Measurements from ENCODE around the gene FTCDNL1. TPM values are rescaled to one million over a fixed set of nuclear protein-coding genes. Genes with fewer than 3 reads are reported as not detected.
A peak's percentile ranks its signal among the peaks of the same experiment; 100 is the strongest.

Gene FTCDNL1
- polyA plus RNA-seq, 1 of the 3 experiments (the other 2 are of a cell fraction), result not detected

DNA sequence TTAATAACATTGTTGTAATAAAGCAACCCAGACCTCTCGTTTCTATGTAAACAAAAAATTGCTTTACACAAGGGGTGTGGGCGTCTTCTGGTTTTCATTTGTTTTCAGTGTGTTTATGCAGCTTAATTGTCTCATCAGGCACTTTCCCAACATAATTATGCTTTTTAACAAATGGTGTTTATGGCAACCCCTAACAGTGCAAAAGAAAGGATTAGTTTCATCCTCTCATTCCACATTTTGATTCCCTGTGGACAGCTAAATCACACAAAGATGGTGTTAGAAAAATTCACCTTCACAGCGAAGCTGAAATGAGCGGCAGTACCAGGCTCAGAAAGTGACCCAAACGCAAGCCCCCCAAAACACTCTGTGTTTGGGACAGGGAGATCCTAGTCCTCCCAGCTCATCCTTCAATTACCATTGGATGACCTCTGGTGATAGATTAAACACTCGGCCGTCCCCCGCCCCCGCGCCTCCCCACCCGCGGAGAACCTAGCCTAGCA is 724 bp downstream of the FTCDNL1 start:
- no peak for DNase-seq
- POLR2A ChIA-PET, result no interaction called here
- CTCF ChIA-PET, result interaction anchor here (1.5 to 2.0 kb wide), 4 partner anchors 11 to 111 kb away, joined by 3 to 10 read pairs (median 7); no protein-coding TSS in a partner anchor
- Histone ChIP-seq H3K36me3 (replicated peaks in 1 of 2; ENCODE audit: control insufficient read depth in 1 of 2, insufficient read depth in 2 of 2, low read length in 1 of 2) (no peaks in the 10 kb centered on the region), H3K79me2 (ENCODE audit: insufficient read depth) (no peaks in the 10 kb centered on the region), H3K9ac (no peak overlapping the region), H4K20me1 (ENCODE audit: insufficient read depth) (no peaks in the 10 kb centered on the region), H3K9me2 (no peaks in the 10 kb centered on the region), H3K9me3 (no peaks in the 10 kb centered on the region), H2AFZ (ENCODE audit: low read depth) (peak overlapping the region; percentile 72; the same call in 1 of the 2 replicates), H3K4me3 (ENCODE audit: low read depth in 2 of 2, low read length in 1 of 2) (peak overlapping the region; percentile 50 to 57), H3K4me2 (peak overlapping the region; percentile 67), H3K27ac (ENCODE audit: low read depth in 2 of 2, low read length in 1 of 2) (no peak overlapping the region), H3K27me3 (ENCODE audit: insufficient read depth) (peaks cover 70% of the 10 kb centered on the region), H3F3A (replicated peaks; ENCODE audit: insufficient read depth) (no peaks in the 10 kb centered on the region), H3K4me1 (ENCODE audit: control insufficient read depth in 1 of 2, insufficient read depth in 2 of 2, low read depth in 1 of 2, low read length in 1 of 2) (peaks cover 0 to 4% of the 10 kb centered on the region in 2 experiments; a peak in 1 of 4 replicates)
- WGBS (ENCODE audit: low lambda C conversion rate), result 3% methylated on average over 9 of the region's 12 CpGs
- TF ChIP-seq PBX3 (IDR thresholded peaks at IDR 0.05), result no peak
- TF ChIP-seq TAF1 (IDR thresholded peaks at IDR 0.05; ENCODE audit: borderline replicate concordance, low read depth, low read length), result no peak
- no peak for TF ChIP-seq USF1 (IDR thresholded peaks at IDR 0.05; ENCODE audit: borderline replicate concordance, low read depth)
- TF ChIP-seq MEF2A (IDR thresholded peaks at IDR 0.05; ENCODE audit: borderline replicate concordance, low read depth), result no peak
- no peak for TF ChIP-seq SMC3 (IDR thresholded peaks at IDR 0.05; ENCODE audit: low read depth, low read length)
- TF ChIP-seq GATA2 (CRISPR knock-in tag; IDR thresholded peaks at IDR 0.05), result no peak
- TF ChIP-seq ZBTB33 (IDR thresholded peaks at IDR 0.05; ENCODE audit: borderline replicate concordance, low read depth), result no peak
- TF ChIP-seq GABPA (IDR thresholded peaks at IDR 0.05; ENCODE audit: low read depth), result no peak
- TF ChIP-seq EP300 (IDR thresholded peaks at IDR 0.05; ENCODE audit: borderline replicate concordance in 1 of 2, low read depth in 1 of 2, low read length in 1 of 2), result no peak

GRCh38 chr2:199848389-199849130 is 2.4 kb downstream of the FTCDNL1 start:
- H3K4me1 ChIP-seq (ENCODE audit: control insufficient read depth in 1 of 2, insufficient read depth in 2 of 2, low read depth in 1 of 2, low read length in 1 of 2), result peaks cover 0 to 4% of the 10 kb centered on the region in 2 experiments; a peak in 1 of 4 replicates
- no peak overlapping the region for H3K27ac ChIP-seq (ENCODE audit: low read depth in 2 of 2, low read length in 1 of 2)
- H3K9me2 ChIP-seq, result no peaks in the 10 kb centered on the region
- H2AFZ ChIP-seq (ENCODE audit: low read depth), result no peak overlapping the region
- no peaks in the 10 kb centered on the region for H3F3A ChIP-seq (replicated peaks; ENCODE audit: insufficient read depth)
- no peak for TF ChIP-seq GABPA (IDR thresholded peaks at IDR 0.05; ENCODE audit: low read depth)
- no peak for TF ChIP-seq CHD2 (IDR thresholded peaks at IDR 0.05; ENCODE audit: low read length, partially characterized antibody)
- no peak for TF ChIP-seq NFIC (IDR thresholded peaks at IDR 0.05; ENCODE audit: borderline replicate concordance)
- TF ChIP-seq FOSL2 (IDR thresholded peaks at IDR 0.05; ENCODE audit: borderline replicate concordance, low read depth), result no peak
- no peak for TF ChIP-seq RFX5 (IDR thresholded peaks at IDR 0.05; ENCODE audit: low read length)
- no peak for TF ChIP-seq RXRA (IDR thresholded peaks at IDR 0.05; ENCODE audit: borderline replicate concordance, low read depth)
- TF ChIP-seq YY1 (IDR thresholded peaks at IDR 0.05; ENCODE audit: low read depth), result no peak
- no peak for TF ChIP-seq EZH2phosphoT487 (IDR thresholded peaks at IDR 0.05; ENCODE audit: borderline replicate concordance, low read depth)
- no peak for TF ChIP-seq RCOR1 (IDR thresholded peaks at IDR 0.05; ENCODE audit: low read length)
- TF ChIP-seq GATA2 (CRISPR knock-in tag; IDR thresholded peaks at IDR 0.05), result no peak
- TF ChIP-seq MXI1 (IDR thresholded peaks at IDR 0.05; ENCODE audit: low read depth, low read length), result no peak
- TF ChIP-seq FOXJ3 (CRISPR knock-in tag; IDR thresholded peaks at IDR 0.05), result no peak
- TF ChIP-seq ELF1 (IDR thresholded peaks at IDR 0.05), result no peak
- no peaks in the 10 kb centered on the region for H3K36me3 ChIP-seq (replicated peaks in 1 of 2; ENCODE audit: control insufficient read depth in 1 of 2, insufficient read depth in 2 of 2, low read length in 1 of 2)
- no peak overlapping the region for H3K9ac ChIP-seq
- ChIA-PET CTCF (interaction anchor here (2.1 kb wide), 1 partner anchor 13 kb away, joined by 8 read pairs; no protein-coding TSS in a partner anchor), POLR2A (no interaction called here)
- WGBS (ENCODE audit: low lambda C conversion rate), result 14% methylated on average over 11 of the region's 11 CpGs
- no peak overlapping the region for H3K4me2 ChIP-seq
- H3K27me3 ChIP-seq (ENCODE audit: insufficient read depth), result peaks cover 68% of the 10 kb centered on the region
- DNase-seq, result no peak
- H3K4me3 ChIP-seq (ENCODE audit: low read depth in 2 of 2, low read length in 1 of 2), result no peak overlapping the region
- no peaks in the 10 kb centered on the region for H3K79me2 ChIP-seq (ENCODE audit: insufficient read depth)
- H4K20me1 ChIP-seq (ENCODE audit: insufficient read depth), result no peaks in the 10 kb centered on the region
- H3K9me3 ChIP-seq, result no peaks in the 10 kb centered on the region

Measured in SK-N-SH (cell line).